HG03439 (cell line): ENCODE data around the gene MEG3.

Experiments
- ATAC-seq: cut with Tn5 transposase; IDR thresholded peaks from one replicate; pipeline ENCODE4 v1.9.1; 2021; ENCODE audit warnings: mild to moderate bottlenecking, moderate library complexity; ENCODE audit not compliant: unreplicated experiment

Gene MEG3

DNA sequence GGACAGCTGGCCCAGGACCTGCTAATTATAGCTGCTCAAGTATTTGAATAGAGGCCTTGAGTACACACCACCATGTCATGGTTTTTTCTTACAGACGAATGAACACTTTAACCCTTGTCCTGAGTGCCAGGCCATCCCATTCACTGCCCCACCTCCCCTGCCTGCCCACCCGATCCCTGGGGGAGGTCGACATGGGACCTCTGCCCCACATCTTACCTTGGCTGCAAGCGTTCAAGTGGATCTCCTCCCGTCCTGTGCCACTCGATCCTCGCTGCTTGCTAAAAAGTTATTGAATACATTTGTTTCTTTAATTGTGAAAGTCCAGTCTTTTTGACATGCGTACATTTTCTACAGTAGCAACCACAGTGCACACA is 67.3 kb downstream of the MEG3 start:
- ATAC-seq, result no peak

DNA sequence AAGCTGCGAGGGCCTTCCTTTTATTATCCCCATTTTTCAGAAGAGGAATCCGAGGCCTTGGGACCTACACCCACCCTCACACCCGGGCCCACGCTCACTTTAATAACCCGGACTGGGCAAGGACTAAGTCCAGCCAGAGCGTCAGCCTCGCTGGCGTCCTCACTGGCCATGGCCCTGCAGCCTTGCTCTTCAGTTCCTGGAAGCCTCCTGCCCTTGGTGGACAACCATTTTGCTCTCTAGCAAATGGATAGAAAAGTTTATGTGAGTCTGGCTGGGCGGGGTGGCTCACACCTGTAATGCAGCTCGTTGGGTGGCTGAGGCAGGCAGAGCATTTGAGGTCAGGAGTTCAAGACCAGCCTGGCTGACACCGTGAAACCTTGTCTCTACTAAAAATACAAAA is 67.8 kb downstream of the MEG3 start:
- no peak for ATAC-seq

DNA sequence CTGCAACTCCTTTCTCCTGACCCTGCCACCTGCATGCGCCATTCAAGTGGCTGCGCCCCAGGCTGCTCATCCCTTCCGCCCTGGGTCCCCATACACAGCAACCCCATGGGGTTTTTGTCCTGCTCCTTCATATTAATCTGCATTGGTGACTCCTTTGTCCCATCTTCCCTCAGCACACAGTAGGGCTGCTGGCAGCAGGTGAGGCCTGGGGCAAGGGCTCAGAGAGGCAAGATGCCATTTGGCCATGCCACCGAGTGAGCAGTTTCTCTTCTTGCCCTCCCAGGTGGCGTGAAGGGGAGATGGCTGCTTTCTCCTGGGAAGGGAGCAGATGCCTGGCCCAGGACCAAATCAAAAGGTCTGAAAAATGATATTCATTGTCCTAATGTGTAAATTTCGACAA is 68.5 kb downstream of the MEG3 start:
- no peak for ATAC-seq

DNA sequence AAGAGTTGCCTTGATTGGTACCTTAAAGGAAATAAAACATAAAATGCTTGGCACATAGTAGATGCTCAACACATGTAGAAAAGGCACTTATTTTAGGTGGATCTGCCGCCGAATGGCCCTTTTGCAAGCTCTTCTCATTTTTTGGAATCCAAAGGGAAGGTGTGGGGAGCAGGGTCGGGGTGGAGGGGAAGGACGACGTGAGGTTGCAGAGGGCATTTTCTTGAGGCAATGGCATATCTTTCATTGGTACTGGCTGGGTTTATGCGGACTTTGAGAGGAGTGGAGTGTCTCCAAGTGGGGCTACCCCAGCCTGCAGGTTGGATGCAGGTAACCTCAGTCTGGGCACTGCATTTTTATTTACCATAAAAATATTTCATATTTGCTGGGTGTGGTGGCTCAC is 69.5 kb downstream of the MEG3 start:
- no peak for ATAC-seq

DNA sequence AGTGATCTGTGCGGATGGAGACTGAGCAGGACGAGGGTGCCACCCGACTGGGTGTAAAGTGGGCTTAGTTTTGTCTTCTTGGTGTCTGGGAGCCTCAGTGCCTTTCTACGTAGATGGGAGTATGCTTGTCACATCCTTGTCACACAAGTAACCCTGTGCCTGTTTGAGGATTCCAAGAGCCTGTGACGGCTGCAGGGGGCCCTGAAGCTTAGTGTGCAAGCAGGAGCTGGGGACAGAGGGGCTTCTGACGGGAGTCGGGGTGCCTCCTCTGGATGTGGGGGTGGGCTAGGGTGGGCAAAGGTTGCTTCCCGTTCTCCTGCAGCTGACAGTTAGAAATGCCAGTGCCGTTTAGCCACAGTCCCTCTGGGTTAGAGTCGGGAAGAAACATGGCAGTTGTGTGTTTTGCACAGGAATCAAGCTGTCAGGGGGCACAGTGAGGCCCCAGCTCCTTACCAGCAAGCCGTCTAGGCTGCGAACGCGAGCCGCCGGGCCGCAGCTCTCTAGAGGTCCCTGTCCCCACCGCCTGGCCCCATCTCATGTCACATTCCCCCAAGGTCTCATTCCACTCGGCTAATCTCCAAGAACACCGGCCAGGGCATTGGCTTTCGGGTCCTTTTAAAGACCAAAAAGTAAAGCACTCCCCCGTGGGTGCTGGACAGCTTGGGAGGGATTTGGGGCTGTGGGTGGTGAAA is 70.6 kb downstream of the MEG3 start:
- no peak for ATAC-seq

DNA sequence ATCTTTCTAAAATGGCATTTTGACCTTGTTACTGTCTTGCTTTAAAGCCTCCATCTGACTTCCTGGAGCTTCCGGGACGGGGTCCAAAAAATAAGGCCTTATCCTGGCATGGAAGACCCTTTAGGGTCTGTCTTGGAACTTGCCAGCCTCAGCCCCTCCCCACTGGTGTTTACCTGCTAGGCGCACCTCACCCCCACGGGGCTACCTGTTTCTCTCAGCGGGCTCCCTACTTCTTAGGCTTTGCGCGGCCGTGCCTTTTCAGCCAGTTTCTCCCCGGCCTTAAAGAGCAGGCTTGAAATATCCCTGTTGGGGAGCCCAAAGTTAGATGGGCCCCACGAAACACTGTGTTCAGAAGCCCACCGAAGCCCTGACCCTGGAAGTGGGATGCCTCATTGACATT is 72.5 kb downstream of the MEG3 start:
- no peak for ATAC-seq

DNA sequence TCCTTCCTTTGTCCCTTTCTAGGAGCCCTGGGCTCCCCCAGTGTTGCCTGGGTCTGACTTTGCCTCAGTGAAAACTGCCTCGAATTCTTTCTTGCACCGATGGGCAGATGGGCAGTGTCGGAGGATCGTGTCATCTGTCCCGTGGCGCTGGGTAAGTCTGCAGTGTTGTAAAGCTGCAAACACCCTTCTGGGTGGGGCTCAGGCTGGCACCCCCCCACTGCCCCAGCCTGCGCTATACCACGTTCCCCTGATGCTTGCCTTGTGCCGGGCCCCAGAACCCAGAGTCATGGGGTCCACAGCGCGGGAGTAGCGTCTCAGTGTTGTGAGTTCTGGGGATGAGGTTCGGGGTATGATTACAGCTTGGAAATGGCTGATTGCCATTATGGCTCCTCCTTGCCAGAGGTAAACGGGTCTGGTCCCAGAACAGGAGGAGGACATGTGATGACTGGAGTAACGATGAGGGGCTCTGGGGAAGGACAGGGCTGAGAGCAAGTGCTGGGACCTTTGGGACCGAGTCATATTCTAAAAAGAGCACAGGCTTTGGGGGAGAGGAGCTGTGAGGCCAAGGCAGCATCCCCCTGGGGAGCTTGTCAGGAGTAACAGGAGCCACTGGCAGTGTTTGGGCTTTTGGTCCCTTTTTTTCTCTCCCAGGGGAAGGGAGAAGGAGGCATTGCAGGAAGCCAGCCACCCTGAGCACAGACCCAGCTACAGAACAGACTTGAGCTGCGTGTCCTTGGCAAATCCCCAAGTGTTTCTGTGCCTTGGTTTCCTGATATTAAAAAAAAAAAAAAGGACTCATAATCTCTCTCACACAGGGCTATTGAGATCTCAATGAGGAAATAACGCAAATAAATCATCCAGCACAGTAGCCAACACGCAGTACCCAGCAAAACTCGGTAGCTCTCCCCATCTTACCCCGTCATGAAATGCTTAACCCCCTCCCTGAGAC is 73.3 kb downstream of the MEG3 start:
- no peak for ATAC-seq

DNA sequence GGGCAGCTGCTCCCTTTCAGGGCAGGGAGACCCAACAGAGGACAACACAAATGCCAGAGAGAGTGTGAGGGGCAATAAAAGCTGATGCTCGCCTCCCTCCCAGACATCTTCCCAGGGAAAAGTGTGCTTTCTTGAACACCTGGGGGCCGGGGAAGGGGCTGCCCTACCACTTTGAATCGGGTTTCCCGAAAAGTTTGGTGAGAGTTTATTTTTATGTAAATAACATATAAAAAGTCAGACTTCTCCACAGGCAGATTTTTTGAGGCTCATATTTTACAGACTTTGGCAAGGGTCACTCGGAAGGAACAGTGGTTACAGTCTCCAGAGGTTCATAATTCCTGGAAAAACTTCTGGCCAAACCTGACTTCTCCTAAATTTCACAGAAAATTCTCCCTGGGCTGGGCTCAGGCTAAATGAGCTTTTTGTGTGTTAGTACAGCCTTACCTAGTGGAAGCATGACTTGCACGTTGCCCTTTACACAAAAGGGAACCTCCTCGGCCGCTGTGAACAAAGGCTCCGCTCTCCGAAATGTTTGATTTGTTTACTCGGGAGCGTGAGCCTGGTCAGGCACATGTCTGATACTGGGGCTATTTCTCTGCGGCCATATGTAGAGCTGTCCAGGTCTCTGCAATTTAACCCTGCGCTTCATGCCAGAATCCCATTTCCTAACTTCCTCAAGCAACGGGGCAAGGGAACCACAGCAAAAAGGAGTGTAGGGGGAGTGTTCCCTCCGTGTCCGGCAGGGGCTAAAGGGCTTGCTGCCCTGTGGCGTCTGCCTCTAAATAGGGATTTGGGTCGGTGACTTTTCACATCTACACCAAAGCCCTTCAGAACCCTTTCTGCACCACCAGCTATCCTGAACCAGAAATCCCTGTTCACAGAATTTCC is 74.2 kb downstream of the MEG3 start:
- no peak for ATAC-seq

DNA sequence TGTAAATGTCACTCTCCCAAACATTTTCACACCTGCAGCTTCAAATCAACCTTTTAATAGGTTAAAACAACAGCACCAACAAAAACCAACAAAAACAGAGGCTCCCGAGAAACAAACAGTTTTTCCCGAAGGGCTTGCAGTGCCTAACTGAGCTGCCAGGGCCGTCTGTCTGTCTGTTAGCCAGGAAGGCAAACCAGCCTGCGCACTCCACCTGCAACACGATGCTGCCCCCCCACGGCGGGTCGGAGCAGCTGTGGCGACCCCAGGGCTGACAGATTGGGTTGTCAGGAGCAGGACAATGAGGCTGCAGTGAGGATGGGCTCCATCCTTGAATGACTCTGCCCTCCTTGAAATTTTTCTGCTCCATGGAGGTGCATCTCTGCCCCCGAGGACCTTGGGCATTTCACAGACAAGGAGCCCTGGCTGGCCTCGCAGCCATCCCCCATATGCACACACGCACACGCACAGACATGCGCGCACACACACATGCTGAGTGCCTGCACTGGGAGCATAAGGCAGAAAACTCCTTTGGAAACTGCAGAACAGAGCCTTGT is 75.0 kb downstream of the MEG3 start:
- no peak for ATAC-seq

DNA sequence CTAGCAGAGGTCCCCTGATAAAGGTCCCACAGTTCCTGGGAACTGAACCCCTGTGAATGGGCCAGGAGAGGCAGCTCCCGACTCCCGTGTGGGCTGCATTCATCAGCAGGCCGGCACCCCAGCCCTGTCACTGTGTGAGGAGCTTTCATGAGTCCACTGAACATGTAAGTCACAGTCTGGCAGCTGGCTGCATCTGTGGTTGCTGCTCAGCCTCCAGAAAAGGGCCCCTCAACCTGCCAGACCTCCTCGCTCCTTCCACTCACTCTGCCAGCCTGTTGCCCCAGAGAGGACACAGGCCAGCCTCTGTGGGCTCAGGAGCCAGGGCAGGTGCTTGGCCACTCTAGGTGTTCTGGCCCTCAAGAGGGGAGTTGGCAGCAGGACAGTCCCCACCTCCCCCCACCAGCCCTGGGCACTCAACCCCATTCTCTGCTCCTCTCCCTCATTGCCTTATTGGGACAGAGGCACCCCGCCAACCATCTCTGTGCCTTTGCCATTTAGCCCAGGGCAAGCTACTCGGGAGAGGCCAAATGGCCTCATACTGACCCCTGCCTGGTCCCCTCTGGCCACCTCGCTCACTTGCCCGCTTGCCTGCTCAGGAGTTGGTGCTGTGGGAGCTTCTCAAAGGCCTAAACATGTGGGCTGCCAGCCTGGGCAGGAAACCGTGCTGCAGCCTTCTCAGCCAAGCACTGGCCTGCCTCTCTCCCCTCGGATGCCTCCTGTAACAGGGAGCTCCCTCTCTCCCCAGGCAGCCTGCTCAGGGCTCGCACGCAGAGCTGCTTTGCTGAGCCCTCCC is 75.7 kb downstream of the MEG3 start:
- no peak for ATAC-seq

DNA sequence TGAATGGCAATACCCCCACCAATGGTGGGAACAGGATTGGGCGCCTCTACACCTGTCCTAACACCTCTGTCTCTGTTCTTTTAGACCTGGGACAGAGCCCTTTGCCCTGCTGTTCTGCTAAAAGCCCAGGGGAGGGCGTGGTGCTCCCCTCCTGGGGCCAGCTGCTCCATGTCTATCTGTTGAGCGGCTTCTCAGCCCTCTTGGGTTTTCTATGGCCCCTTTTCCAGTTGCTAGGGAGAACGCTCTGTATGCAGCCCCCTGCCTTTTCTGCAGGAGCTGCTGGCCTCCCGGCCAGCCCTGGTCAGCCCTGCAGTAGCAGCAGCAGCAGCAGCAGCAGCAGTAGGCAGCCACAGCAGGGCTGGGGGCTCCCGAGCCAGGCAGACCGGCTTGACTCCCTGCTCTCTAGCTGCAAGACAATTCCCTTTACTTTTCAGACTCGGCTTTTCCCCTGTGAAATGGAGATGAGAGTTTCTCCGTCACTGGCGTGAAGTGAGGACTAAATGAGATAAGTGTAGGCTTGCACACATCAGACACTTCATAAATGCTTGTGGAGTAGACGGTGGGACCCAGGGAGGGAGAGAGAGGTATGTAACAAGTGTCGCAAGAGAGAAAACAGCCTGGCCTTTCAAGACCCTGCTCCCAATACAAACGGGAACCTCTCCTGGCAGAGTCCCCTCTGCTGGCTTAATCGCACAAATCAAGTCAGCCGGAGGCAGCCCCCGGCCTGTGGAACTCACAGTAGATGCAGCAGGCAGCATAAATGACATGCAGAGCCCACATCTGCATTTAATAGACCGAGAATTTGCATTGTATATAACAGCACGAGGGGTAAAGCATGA is 76.6 kb downstream of the MEG3 start:
- no peak for ATAC-seq

DNA sequence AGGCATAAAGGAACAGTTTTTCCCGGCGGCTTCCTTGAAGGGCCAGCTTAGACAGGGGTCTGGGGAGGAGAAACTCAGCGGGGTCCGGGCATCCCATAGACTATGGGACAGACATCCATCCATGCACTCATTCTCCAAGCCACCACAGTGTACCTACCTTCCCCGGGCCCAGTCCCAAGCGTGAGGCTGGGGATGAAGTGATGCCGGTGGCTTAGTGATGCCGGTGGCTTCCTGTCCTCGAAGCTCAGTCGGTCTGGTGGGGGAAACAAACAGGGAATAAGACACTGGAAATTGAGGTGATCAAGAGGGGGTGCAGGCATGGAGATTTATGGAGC is 77.2 kb downstream of the MEG3 start:
- no peak for ATAC-seq

DNA sequence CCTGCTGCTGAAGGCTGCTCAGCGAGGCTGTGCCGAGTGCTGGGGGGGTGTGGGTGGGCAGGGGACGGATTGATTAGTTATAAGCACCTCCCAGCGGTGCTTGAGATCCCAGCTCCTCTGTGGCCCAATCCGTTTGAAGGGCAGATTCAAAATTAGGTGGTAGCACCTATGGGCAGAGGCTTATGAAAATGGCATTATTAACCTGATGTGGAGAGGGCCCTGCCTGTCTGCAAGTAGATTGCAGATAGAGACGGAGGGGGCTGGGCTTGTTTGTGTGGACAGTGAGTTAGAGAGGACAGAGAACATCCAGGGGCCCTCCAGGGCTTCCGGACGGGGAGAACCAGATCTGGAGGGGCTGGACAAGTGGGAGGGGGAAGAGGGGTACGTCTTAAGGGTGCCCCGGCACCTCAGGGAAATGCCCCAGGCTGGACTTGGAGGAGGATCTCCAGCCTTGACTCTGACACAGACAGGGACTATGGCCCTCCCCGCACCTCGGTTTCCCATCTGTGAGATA is 77.8 kb downstream of the MEG3 start, which contains the start of gene RTL1:
Gene RTL1, minus strand, starts transcription at position 51 of the 514 bp plus-strand sequence. CDS start 18,934 bp downstream, outside the sequence.
- ATAC-seq, result no peak

DNA sequence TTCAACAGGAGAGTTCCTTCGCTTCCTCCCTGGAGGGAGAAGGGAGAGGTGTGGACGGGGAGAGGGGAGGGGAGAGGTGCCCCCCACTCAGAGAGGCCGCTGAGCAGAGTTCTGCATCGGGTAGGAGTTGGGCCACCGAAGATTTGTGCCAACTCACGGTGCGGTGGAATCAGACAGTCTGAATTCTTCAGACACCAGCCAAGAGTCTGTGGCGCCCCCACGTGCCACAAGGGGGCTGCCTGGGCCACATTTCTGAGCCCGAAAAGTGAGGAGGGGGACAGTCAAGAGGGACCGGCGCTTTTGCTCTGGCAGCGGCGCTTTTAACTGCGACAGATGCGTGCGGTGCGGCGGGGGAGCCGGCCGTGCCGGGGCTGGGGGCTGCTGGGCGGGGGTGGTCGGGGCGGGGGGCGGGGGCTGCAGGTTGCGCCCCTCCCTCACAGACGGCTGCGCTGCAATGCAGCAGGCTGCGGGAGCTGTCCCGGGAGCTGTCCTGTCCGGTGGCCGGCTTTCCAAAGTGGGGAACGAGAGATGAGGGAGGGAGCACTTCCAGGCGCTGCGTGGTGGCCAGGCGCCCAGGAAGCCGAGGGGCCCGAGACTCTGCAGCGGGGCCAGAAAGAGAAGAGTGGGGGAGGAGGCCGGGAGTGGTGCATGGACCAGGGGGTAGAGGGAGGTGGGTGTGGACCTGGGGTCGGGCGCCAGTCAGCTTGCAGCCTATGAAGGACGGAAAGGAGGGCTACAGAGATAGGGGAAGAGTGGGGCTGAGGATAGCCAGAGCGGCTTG is 78.6 kb downstream of the MEG3 start:
- no peak for ATAC-seq

DNA sequence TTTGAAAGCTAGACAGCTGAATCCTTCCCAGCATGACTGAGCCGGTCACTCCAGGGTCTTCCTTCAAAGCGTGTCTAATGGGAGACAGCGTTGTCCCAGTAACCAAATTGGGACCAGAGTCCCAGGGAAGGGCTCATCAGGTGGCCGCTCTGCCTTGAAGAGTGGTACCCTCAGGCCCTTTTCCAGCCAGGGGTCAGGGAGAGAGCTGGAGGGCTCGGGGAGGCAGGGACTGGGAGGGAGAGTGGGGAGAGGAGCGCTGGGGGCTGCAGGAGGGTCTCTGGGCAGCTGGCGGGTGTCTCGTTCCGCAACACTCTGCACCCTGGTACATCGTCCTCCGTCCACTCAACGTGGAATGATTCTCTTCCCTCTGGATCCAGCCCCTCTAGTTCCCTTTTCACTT is 79.2 kb downstream of the MEG3 start:
- ATAC-seq, result no peak

DNA sequence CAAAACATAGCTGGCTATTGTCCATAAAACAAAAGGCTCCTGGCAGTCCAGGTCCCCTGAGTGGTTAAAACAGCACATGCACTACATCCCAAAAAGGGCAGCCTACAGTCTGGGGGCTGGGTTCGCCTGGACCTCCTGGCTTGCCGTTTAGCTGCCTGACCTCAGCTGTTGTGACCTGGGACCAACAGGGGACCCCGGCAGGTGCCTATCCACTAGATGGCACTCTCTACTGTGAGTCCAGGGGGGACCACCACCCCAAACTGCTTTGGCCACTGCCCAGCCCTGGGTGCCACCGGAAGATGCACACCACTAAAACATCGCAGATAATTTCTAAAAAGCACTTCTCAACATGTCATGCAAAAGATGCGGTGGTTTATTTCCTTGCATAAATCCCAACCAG is 80.5 kb downstream of the MEG3 start:
- no peak for ATAC-seq

DNA sequence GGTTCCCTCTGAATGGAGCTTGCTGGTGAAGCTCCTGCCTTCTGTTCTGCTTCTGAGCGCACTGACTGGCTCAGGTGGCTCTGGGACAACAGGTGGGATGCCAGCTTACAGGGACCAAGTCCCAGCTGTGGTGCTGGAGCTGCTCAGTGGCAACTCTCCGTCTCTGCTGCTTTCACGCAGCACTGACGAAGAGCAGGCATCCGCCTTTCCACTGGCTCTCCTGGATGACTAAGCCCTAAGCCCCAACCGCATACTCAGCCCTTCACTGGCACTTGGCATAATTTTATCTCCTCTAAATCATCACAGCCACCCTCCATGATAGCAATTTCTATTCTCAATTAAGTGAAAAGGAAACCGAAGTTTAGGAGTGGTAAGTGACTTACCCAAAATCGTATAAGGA is 81.3 kb downstream of the MEG3 start:
- ATAC-seq, result no peak

DNA sequence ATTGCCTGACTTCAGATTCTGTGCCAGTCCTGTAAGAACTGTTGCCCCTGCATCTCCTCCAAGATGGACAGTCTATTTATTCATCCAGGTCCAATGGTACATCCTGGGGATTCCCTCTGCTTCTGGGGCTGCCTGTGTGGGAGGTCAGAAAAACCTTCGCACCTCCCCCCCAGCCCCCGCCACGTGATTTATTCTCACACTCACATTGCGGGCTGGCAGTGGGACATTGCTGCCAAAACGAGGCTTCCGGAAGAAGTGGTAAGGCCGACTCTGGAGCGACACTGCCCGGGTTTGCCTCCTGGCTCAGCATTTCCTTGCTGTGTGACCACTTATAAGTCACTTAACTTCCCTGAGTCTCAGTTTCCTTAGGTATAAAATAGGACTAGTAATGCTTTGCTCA is 83.5 kb downstream of the MEG3 start:
- ATAC-seq, result no peak
